D341Med (cell line): ENCODE data around the gene ARHGEF28.
A peak's percentile ranks its signal among the peaks of the same experiment; 100 is the strongest.

Experiments
- DNase-seq: peaks from one replicate; pipeline ENCODE4 v3.0.0; 2012; ENCODE audit warnings: low spot score

ARHGEF28 gene

GRCh38 chr5:73786043-73786831 lies 160.2 kb downstream of the ARHGEF28 start:
- no peak for DNase-seq

GRCh38 chr5:73789851-73790281 lies 163.9 kb downstream of the ARHGEF28 start:
- DNase-seq = no peak

- no peak for DNase-seq
Observed at GRCh38 chr5:73791389-73791788, 165.4 kb downstream of the ARHGEF28 start.

- DNase-seq = peak; percentile 77
Observed at GRCh38 chr5:73792687-73793320, 166.8 kb downstream of the ARHGEF28 start.

- no peak for DNase-seq
Observed at GRCh38 chr5:73793911-73794310, 167.9 kb downstream of the ARHGEF28 start.

- DNase-seq = no peak
Observed at GRCh38 chr5:73796164-73797131, 170.5 kb downstream of the ARHGEF28 start.

GRCh38 chr5:73797132-73797510 lies 171.1 kb downstream of the ARHGEF28 start:
- no peak for DNase-seq

GRCh38 chr5:73799401-73799972 lies 173.5 kb downstream of the ARHGEF28 start:
- no peak for DNase-seq

GRCh38 chr5:73801686-73802085 lies 175.7 kb downstream of the ARHGEF28 start:
- DNase-seq = no peak

GRCh38 chr5:73805449-73805848 lies 179.5 kb downstream of the ARHGEF28 start:
- no peak for DNase-seq

- no peak for DNase-seq
Observed at GRCh38 chr5:73808911-73809310, 182.9 kb downstream of the ARHGEF28 start.

- DNase-seq = no peak
Observed at GRCh38 chr5:73810429-73810828, 184.4 kb downstream of the ARHGEF28 start.

GRCh38 chr5:73812457-73812856 lies 186.5 kb downstream of the ARHGEF28 start:
- no peak for DNase-seq

GRCh38 chr5:73812962-73813588 lies 187.1 kb downstream of the ARHGEF28 start:
- DNase-seq = no peak

GRCh38 chr5:73814233-73814846 lies 188.3 kb downstream of the ARHGEF28 start:
- DNase-seq = no peak

GRCh38 chr5:73815631-73816030 lies 189.6 kb downstream of the ARHGEF28 start:
- no peak for DNase-seq

GRCh38 chr5:73816656-73817420 lies 190.8 kb downstream of the ARHGEF28 start:
- DNase-seq = no peak

GRCh38 chr5:73818357-73818756 lies 192.4 kb downstream of the ARHGEF28 start:
- no peak for DNase-seq

- no peak for DNase-seq
Observed at GRCh38 chr5:73820326-73820725, 194.3 kb downstream of the ARHGEF28 start.

- DNase-seq = no peak
Observed at GRCh38 chr5:73821003-73821402, 195.0 kb downstream of the ARHGEF28 start.
